Glutamatergic neuron (in vitro differentiated cells): Measurements from ENCODE around the gene VPS26B. TPM values are rescaled to one million over a fixed set of nuclear protein-coding genes. Genes with fewer than 3 reads are reported as not detected.

ENCODE experiments used
- DNase-seq: peaks from one replicate; pipeline ENCODE4 v3.0.0; 2022
- H3K27ac Mint-ChIP-seq: one replicate; pipeline ENCODE4 v1.8.0; 2020; ENCODE audit warnings: mild to moderate bottlenecking, mixed read lengths, inconsistent platforms; ENCODE audit not compliant: unreplicated experiment
- H3K27me3 Mint-ChIP-seq: one replicate; pipeline ENCODE4 v1.8.0; 2020; ENCODE audit warnings: mild to moderate bottlenecking, moderate library complexity, mixed read lengths, inconsistent platforms; ENCODE audit not compliant: unreplicated experiment
- H3K36me3 Mint-ChIP-seq: one replicate; pipeline ENCODE4 v1.8.0; 2020; ENCODE audit warnings: mild to moderate bottlenecking, mixed read lengths, inconsistent platforms; ENCODE audit not compliant: unreplicated experiment
- H3K4me1 Mint-ChIP-seq: one replicate; pipeline ENCODE4 v1.8.0; 2020; ENCODE audit warnings: mild to moderate bottlenecking, low read depth, mixed read lengths, inconsistent platforms; ENCODE audit not compliant: unreplicated experiment
- H3K4me3 Mint-ChIP-seq: one replicate; pipeline ENCODE4 v1.8.0; 2020; ENCODE audit warnings: mild to moderate bottlenecking, mixed read lengths, inconsistent platforms; ENCODE audit not compliant: unreplicated experiment
- H3K9me3 Mint-ChIP-seq: one replicate; pipeline ENCODE4 v1.8.0; 2020; ENCODE audit warnings: mild to moderate bottlenecking, moderate library complexity, mixed read lengths, inconsistent platforms; ENCODE audit not compliant: unreplicated experiment
- total RNA-seq: library from RNA; stranded (reverse); fragmentation: NEBNext Ultra II Directional; extraction: Animal tissue kit (Norgen Biotek cat#: 25700); gene quantifications from one replicate; pipeline ENCODE4 v1.2.1, GENCODE V29; 2021; ENCODE audit not compliant: unreplicated experiment
- TF ChIP-seq, protein P1 (sequence below): fragments of 200-600 bp; sonication (generic); IDR thresholded peaks from one replicate; pipeline ENCODE4 v1.5.0; 2021; ENCODE audit not compliant: partially characterized antibody, unreplicated experiment

VPS26B gene
- total RNA-seq, 1 donor from 2014 or later: 63.6 TPM

DNA sequence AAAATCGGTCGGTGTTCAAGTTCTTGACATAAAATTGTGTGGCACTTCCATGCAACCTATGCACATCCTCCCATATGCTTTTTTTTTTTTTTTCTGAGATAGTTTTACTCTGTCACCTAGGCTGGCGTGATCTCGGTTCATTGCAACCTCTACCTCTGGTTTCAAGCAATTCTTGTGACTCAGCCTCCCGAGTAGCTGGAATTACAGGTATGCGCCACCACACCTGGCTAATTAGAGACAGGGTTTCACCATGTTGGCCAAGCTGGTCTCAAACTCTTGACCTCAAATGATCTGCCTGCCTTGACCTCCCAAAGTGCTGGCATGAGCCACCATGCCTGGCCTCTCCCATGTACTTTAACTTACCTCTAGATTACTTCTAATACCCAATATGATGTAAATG is 66.7 kb downstream of the VPS26B start:
- Mint-ChIP-seq H3K4me1 (peaks cover 5% of the 10 kb centered on the region), H3K4me3 (no peak overlapping the region)

GRCh38 chr11:134292661-134293060 is 68.2 kb downstream of the VPS26B start:
- H3K36me3 Mint-ChIP-seq: no peaks in the 10 kb centered on the region
- H3K4me3 Mint-ChIP-seq: no peak overlapping the region
- TF ChIP-seq, protein P1, sequence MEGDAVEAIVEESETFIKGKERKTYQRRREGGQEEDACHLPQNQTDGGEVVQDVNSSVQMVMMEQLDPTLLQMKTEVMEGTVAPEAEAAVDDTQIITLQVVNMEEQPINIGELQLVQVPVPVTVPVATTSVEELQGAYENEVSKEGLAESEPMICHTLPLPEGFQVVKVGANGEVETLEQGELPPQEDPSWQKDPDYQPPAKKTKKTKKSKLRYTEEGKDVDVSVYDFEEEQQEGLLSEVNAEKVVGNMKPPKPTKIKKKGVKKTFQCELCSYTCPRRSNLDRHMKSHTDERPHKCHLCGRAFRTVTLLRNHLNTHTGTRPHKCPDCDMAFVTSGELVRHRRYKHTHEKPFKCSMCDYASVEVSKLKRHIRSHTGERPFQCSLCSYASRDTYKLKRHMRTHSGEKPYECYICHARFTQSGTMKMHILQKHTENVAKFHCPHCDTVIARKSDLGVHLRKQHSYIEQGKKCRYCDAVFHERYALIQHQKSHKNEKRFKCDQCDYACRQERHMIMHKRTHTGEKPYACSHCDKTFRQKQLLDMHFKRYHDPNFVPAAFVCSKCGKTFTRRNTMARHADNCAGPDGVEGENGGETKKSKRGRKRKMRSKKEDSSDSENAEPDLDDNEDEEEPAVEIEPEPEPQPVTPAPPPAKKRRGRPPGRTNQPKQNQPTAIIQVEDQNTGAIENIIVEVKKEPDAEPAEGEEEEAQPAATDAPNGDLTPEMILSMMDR: no peak
- H3K4me1 Mint-ChIP-seq: peaks cover 5% of the 10 kb centered on the region
- peaks cover 1% of the 10 kb centered on the region for H3K9me3 Mint-ChIP-seq
- DNase-seq: no peak
- H3K27me3 Mint-ChIP-seq: peaks cover 5% of the 10 kb centered on the region
- H3K27ac Mint-ChIP-seq: no peak overlapping the region

More for the DNA sequence above, 66.7 kb downstream of the VPS26B start:
- no peak for DNase-seq
- H3K27ac Mint-ChIP-seq: no peak overlapping the region
- peaks cover 5% of the 10 kb centered on the region for H3K27me3 Mint-ChIP-seq
- H3K9me3 Mint-ChIP-seq: peaks cover 1% of the 10 kb centered on the region
- H3K36me3 Mint-ChIP-seq: no peaks in the 10 kb centered on the region
- TF ChIP-seq, protein P1: no peak

GRCh38 chr11:134293119-134294113 is 68.9 kb downstream of the VPS26B start:
- no peaks in the 10 kb centered on the region for H3K9me3 Mint-ChIP-seq

GRCh38 chr11:134294664-134295063 is 70.2 kb downstream of the VPS26B start:
- Mint-ChIP-seq H3K9me3 (no peaks in the 10 kb centered on the region), H3K36me3 (peaks cover 6% of the 10 kb centered on the region), H3K4me3 (no peak overlapping the region), H3K27me3 (peaks cover 6% of the 10 kb centered on the region), H3K27ac (no peak overlapping the region), H3K4me1 (peaks cover 3% of the 10 kb centered on the region)
- TF ChIP-seq, protein P1: no peak
- DNase-seq: no peak

More at GRCh38 chr11:134293119-134294113, 68.9 kb downstream of the VPS26B start:
- H3K4me1 Mint-ChIP-seq: peaks cover 5% of the 10 kb centered on the region
- H3K4me3 Mint-ChIP-seq: no peak overlapping the region
- H3K27me3 Mint-ChIP-seq: peaks cover 5% of the 10 kb centered on the region
- no peaks in the 10 kb centered on the region for H3K36me3 Mint-ChIP-seq
- H3K27ac Mint-ChIP-seq: no peak overlapping the region
- no peak for DNase-seq
- TF ChIP-seq, protein P1: no peak

Other genes with a start within 250 kb of the VPS26B start
- 101 TPM for gene JAM3, start 155.6 kb upstream of the VPS26B start, total RNA-seq
- 20.3 TPM for gene NCAPD3, start 704 bp upstream of the VPS26B start, total RNA-seq
- gene THYN1, start 28.7 kb downstream of the VPS26B start, total RNA-seq: 35.9 TPM
- gene ACAD8, start 28.9 kb downstream of the VPS26B start, total RNA-seq: 48.0 TPM
- gene GLB1L3, start 51.7 kb downstream of the VPS26B start, total RNA-seq: 0.83 TPM
- 1.0 TPM for gene GLB1L2, start 107.3 kb downstream of the VPS26B start, total RNA-seq
- 240 TPM for gene B3GAT1, start 187.6 kb downstream of the VPS26B start, total RNA-seq